ENCODE results near the gene GPR132. TPM values are rescaled to one million over a fixed set of nuclear protein-coding genes. Genes with fewer than 3 reads are reported as not detected.
"Not testable (repeated sequence)": the region's sequence is repeated elsewhere in the genome, so short reads cannot be mapped to it uniquely, and the experiment has no call there.

The GPR132 gene
- total and polyA plus RNA-seq, 2 of the 8 experiments (the other 6 are each of a cell fraction or from before 2014, with no cell fraction given) = 0.11 TPM; not detected in 1

DNA sequence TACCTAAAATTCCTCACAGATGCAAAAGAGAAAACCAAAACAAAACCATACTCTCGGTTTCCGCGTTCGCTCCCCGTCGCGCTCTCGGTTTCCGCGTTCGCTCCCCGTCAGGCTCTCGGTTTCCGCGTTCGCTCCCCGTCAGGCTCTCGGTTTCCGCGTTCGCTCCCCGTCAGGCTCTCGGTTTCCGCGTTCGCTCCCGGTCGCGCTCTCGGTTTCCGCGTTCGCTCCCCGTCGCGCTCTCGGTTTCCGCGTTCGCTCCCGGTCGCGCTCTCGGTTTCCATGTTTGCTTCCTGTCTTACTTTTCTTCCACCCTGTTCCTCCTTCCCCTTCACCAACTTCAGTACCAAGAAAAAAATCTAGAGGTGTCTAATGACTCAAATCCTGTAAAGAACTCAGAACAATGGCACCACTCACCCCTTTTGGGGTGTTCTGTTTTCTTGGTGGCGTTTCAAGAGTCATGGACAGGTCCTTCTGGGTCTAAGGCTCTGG lies 31.8 kb downstream of the GPR132 start:
- ChIA-PET POLR2A (ENCODE audit: partially characterized antibody) (interaction anchor here (0.7 to 2.2 kb wide), 2 partner anchors 12 to 160 kb away, joined by 3 to 6 read pairs; partner anchors contain the start of gene CDCA4), CTCF (ENCODE audit: partially characterized antibody) (interaction anchor here (0.8 to 1.2 kb wide), 2 partner anchors 12 to 58 kb away, joined by 4 to 5 read pairs; no protein-coding TSS in a partner anchor)
- DNase-seq (ENCODE audit: low read depth in 1 of 2, low spot score in 2 of 2); H2AK5ac ChIP-seq (ENCODE audit: low read depth, low read length); H3K56ac ChIP-seq (replicated peaks; ENCODE audit: insufficient read length, low read depth, low read length); H4K91ac ChIP-seq (replicated peaks; ENCODE audit: insufficient read length, low read length); H3K36me3 ChIP-seq (ENCODE audit: control insufficient read depth in 2 of 4, insufficient read depth in 4 of 4, low read length in 3 of 4); H4K8ac ChIP-seq (ENCODE audit: extremely low read depth, insufficient read depth, low read length); H2BK120ac ChIP-seq (replicated peaks; ENCODE audit: low read depth, low read length); H2BK12ac ChIP-seq (ENCODE audit: low read depth, low read length); H2BK20ac ChIP-seq (ENCODE audit: low read length); H3K9me3 ChIP-seq (ENCODE audit: insufficient read depth in 2 of 2, low read depth in 1 of 2, low read length in 1 of 2); H2BK5ac ChIP-seq (ENCODE audit: low read depth, low read length); FAIRE-seq; H3K79me2 ChIP-seq (ENCODE audit: control insufficient read depth in 1 of 2, insufficient read depth in 2 of 2, low read length in 2 of 2); H3K79me1 ChIP-seq (ENCODE audit: low read depth, low read length); H3K18ac ChIP-seq (ENCODE audit: extremely low read depth, low read length); H3K14ac ChIP-seq (ENCODE audit: insufficient read length); H4K20me1 ChIP-seq (replicated peaks in 1 of 2; ENCODE audit: control insufficient read depth in 1 of 2, insufficient read depth in 2 of 2, low read length in 2 of 2); H3K4ac ChIP-seq (replicated peaks; ENCODE audit: insufficient read length, low read depth, low read length); H3K9ac ChIP-seq (replicated peaks in 1 of 4; ENCODE audit: extremely low read depth in 1 of 4, low read depth in 3 of 4, low read length in 3 of 4); H3K27ac ChIP-seq (ENCODE audit: low read depth, low read length); H2BK15ac ChIP-seq (ENCODE audit: low read length); H3K4me1 ChIP-seq (replicated peaks in 1 of 4; ENCODE audit: control insufficient read depth in 3 of 4, insufficient read depth in 4 of 4, low read length in 3 of 4); H4K5ac ChIP-seq (ENCODE audit: insufficient read length, low read depth, low read length); H3K23ac ChIP-seq (ENCODE audit: insufficient read length); H3K23me2 ChIP-seq (ENCODE audit: low read depth, low read length): not testable (repeated sequence)
- peak; percentile 24 for TF ChIP-seq ASH2L (IDR thresholded peaks at IDR 0.05; ENCODE audit: low read length)
- TF ChIP-seq SUZ12 (IDR thresholded peaks at IDR 0.05; ENCODE audit: low read length) = peak; percentile 65
- peak; percentile 58 for TF ChIP-seq EZH2 (IDR thresholded peaks at IDR 0.05; ENCODE audit: low read depth, low read length, severe bottlenecking)
- peak; percentile 76 for TF ChIP-seq KDM4A (IDR thresholded peaks at IDR 0.05; ENCODE audit: low read depth, low read length, severe bottlenecking)
- Histone ChIP-seq H3K4me2 (ENCODE audit: insufficient read depth in 1 of 2, low read depth in 2 of 2, low read length in 2 of 2) (peak overlapping the region; percentile 36 to 60), H3K4me3 (ENCODE audit: extremely low read depth in 1 of 4, insufficient read depth in 2 of 4, low read depth in 3 of 4, low read length in 4 of 4) (peak overlapping the region; percentile 24 to 59 (median 30); a peak in 6 of 8 replicates), H2AFZ (ENCODE audit: low read length) (peak overlapping the region; percentile 73), H3K27me3 (replicated peaks in 1 of 4; ENCODE audit: control insufficient read depth in 3 of 4, extremely low read depth in 1 of 4, insufficient read depth in 3 of 4, low read length in 3 of 4) (peaks cover 2 to 24% (median 19%) of the 10 kb centered on the region in 4 experiments)
- WGBS, 2 experiments (ENCODE audit: extremely low coverage in 1 of 2, insufficient coverage in 1 of 2, insufficient read length in 1 of 2, insufficient replicate concordance in 2 of 2, low coverage in 1 of 2, low lambda C conversion rate in 2 of 2, missing lambda C conversion rate in 1 of 2) = 13% methylated on average over 23 of the region's 45 CpGs; no CpG with 5 or more reads in 1 of the 2 experiments

Measured in H1 (cell line).